Eye (tissue), 1 donor: ENCODE measurements around the gene SOST.

Source experiments
- DNase-seq: peaks from one replicate; pipeline ENCODE4 v3.0.0-alpha.2; 2015

The SOST gene

GRCh38 chr17:43740541-43740940, 18.1 kb downstream of the SOST start:
- no peak for DNase-seq

- DNase-seq = no peak
These were observed 20.9 kb downstream of the SOST start for GRCh38 chr17:43737722-43738121.

GRCh38 chr17:43736389-43736788, 22.2 kb downstream of the SOST start:
- no peak for DNase-seq

- no peak for DNase-seq
These were observed 24.2 kb downstream of the SOST start for GRCh38 chr17:43734376-43734775.

GRCh38 chr17:43733956-43734355, 24.6 kb downstream of the SOST start:
- no peak for DNase-seq

GRCh38 chr17:43732958-43733357, 25.6 kb downstream of the SOST start:
- no peak for DNase-seq

GRCh38 chr17:43728081-43728480, 30.5 kb downstream of the SOST start:
- no peak for DNase-seq

- DNase-seq = peak; percentile 26
These were observed 34.8 kb downstream of the SOST start for GRCh38 chr17:43723697-43724359.

GRCh38 chr17:43722870-43723665, 35.5 kb downstream of the SOST start:
- peak; percentile 59 for DNase-seq

GRCh38 chr17:43722269-43722619, 36.3 kb downstream of the SOST start:
- no peak for DNase-seq

- DNase-seq = no peak
These were observed 36.9 kb downstream of the SOST start for GRCh38 chr17:43721537-43722268.

GRCh38 chr17:43720311-43721060, 38.1 kb downstream of the SOST start:
- peak; percentile 93 for DNase-seq

GRCh38 chr17:43719578-43719977, 39.0 kb downstream of the SOST start:
- DNase-seq = no peak

- DNase-seq = no peak
These were observed 40.0 kb downstream of the SOST start for GRCh38 chr17:43718544-43718943.

- no peak for DNase-seq
These were observed 40.7 kb downstream of the SOST start for GRCh38 chr17:43717913-43718312.

- no peak for DNase-seq
These were observed 44.0 kb downstream of the SOST start for GRCh38 chr17:43714465-43715149.

GRCh38 chr17:43713494-43714162, 45.0 kb downstream of the SOST start:
- DNase-seq = peak; percentile 76

- DNase-seq = no peak
These were observed 46.2 kb downstream of the SOST start for GRCh38 chr17:43712397-43712796.

- no peak for DNase-seq
These were observed 48.5 kb downstream of the SOST start for GRCh38 chr17:43710101-43710500.

- DNase-seq = no peak
These were observed 49.4 kb downstream of the SOST start for GRCh38 chr17:43709210-43709609.

- no peak for DNase-seq
These were observed 51.4 kb downstream of the SOST start for GRCh38 chr17:43707184-43707583.

- DNase-seq = no peak
These were observed 52.4 kb downstream of the SOST start for GRCh38 chr17:43706235-43706634.
